DND-41 (cell line): Measurements from ENCODE around the gene ADAM11.

Source experiments
- CTCF ChIP-seq: IDR thresholded peaks from 2 replicates; pipeline ENCODE4 v1.5.1; 2012; ENCODE audit warnings: borderline replicate concordance, low read length, moderate library complexity, mild to moderate bottlenecking; ENCODE audit not compliant: poor library complexity, severe bottlenecking; ENCODE audit errors: extremely low read depth
- EZH2 ChIP-seq: IDR thresholded peaks from 3 replicates; pipeline ENCODE4 v1.6.1; 2012; ENCODE audit warnings: borderline replicate concordance, low read depth, mild to moderate bottlenecking, moderate library complexity, low read length, inconsistent platforms; ENCODE audit not compliant: severe bottlenecking

- TF ChIP-seq CTCF (no peak), EZH2 (no peak)
These were observed 36.1 kb downstream of the ADAM11 start for GRCh38 chr17:44794851-44795413.
